HepG2 (cell line): ENCODE results near the gene RIMKLB. TPM values are rescaled to one million over a fixed set of nuclear protein-coding genes. Genes with fewer than 3 reads are reported as not detected.

Experiments used
- ATAC-seq: fragments of 200-7000 bp; cut with Tn5 transposase; 3 replicates; pipeline ENCODE4 v1.9.1; 2020; ENCODE audit warnings: mild to moderate bottlenecking, moderate library complexity
- BruUV-seq: library from RNA; stranded (reverse); fragments of 400-500 nt; replicated peaks from 2 replicates; lab custom pipeline; 2021; lab: Mats Ljungman, UMichigan
- CTCF ChIA-PET: fragments of 300-600 bp; formaldehyde crosslinking; extraction: SDS; loops from one replicate; lab custom pipeline; 2021; ENCODE audit warnings: low total read pairs, inconsistent platforms, low intra/inter-chr PET ratio; lab: Yijun Ruan, JAX
- POLR2A ChIA-PET: fragments of 350-600 bp; sonication (Branson Sonifier 250); formaldehyde crosslinking; loops from one replicate; lab custom pipeline; 2020; ENCODE audit warnings: antibody characterized with exemption, inconsistent platforms; lab: Yijun Ruan, JAX
- DNase-seq: peaks from one replicate; pipeline ENCODE4 v3.0.0-alpha.2; 2015; ENCODE audit warnings: low spot score
- FAIRE-seq: peaks from 3 replicates; lab custom pipeline; 2011; peaks lifted over from hg19 to GRCh38; lab: Jason Lieb, UNC
- H2AFZ ChIP-seq: one replicate; pipeline ENCODE4 v1.6.1; 2011; ENCODE audit warnings: low read length, inconsistent platforms
- H3K27ac ChIP-seq: fragments of 300-600 bp; 3 replicates; pipeline ENCODE4 v1.8.0; 2011; ENCODE audit warnings: mixed run types, mild to moderate bottlenecking, mixed read lengths, low read length, inconsistent platforms; ENCODE audit not compliant: insufficient read depth; ENCODE audit errors: extremely low read length
- H3K27me3 ChIP-seq, 2 experiments: fragments of 200-600 bp in 1 of 2; 2 replicates in 1 of 2; 3 replicates in 1 of 2; pipeline versions ENCODE4 v1.6.0 to v1.8.0; 2011; ENCODE audit warnings: low read length in 2 of 2, mild to moderate bottlenecking in 2 of 2, moderate library complexity in 2 of 2, inconsistent platforms in 1 of 2; ENCODE audit not compliant: insufficient read depth in 2 of 2, control insufficient read depth in 1 of 2
- H3K36me3 ChIP-seq, 2 experiments: fragments of 200-600 bp in 1 of 2; replicated peaks in 1 of 2; 2 replicates in 1 of 2; 3 replicates in 1 of 2; pipeline versions ENCODE4 v1.5.1 to v1.8.0; 2011; ENCODE audit warnings: low read length in 2 of 2, inconsistent platforms in 1 of 2; ENCODE audit not compliant: insufficient read depth in 2 of 2, control insufficient read depth in 1 of 2
- H3K4me1 ChIP-seq: 2 replicates; pipeline ENCODE4 v1.5.1; 2012; ENCODE audit warnings: low read length, inconsistent platforms; ENCODE audit not compliant: insufficient read depth
- H3K4me2 ChIP-seq: 2 replicates; pipeline ENCODE4 v1.6.0; 2011; ENCODE audit warnings: low read depth, low read length, inconsistent platforms
- H3K4me3 ChIP-seq, 3 experiments: fragments of 200-600 bp in 1 of 3; sonication (generic), shearing (Covaris generic) in 1 of 3; replicated peaks in 1 of 3; 2 replicates each; pipeline ENCODE4 v1.5.1; 2011 to 2016; ENCODE audit warnings: low read length in 3 of 3, inconsistent platforms in 2 of 3, low read depth in 2 of 3, mild to moderate bottlenecking in 2 of 3, control low read depth in 1 of 3, mixed read lengths in 1 of 3; ENCODE audit not compliant: insufficient read depth in 1 of 3
- H3K79me2 ChIP-seq: one replicate; pipeline ENCODE4 v1.6.1; 2011; ENCODE audit warnings: low read length, inconsistent platforms; ENCODE audit not compliant: insufficient read depth
- H3K9ac ChIP-seq: 2 replicates; pipeline ENCODE4 v1.6.0; 2011; ENCODE audit warnings: mild to moderate bottlenecking, low read depth, low read length, inconsistent platforms; ENCODE audit not compliant: insufficient read depth
- H3K9me3 ChIP-seq: 2 replicates; pipeline ENCODE4 v1.5.1; 2012; ENCODE audit warnings: mild to moderate bottlenecking, low read length
- H4K20me1 ChIP-seq: 2 replicates; pipeline ENCODE4 v1.6.0; 2011; ENCODE audit warnings: inconsistent platforms, mild to moderate bottlenecking, low read length, moderate library complexity; ENCODE audit not compliant: insufficient read depth
- ATF1 ChIP-seq: IDR thresholded peaks from 2 replicates; pipeline ENCODE4 v1.6.1; 2016; ENCODE audit warnings: mild to moderate bottlenecking, control low read depth
- JUND ChIP-seq: sonication (generic); formaldehyde crosslinking; IDR thresholded peaks from 2 replicates; pipeline ENCODE4 v1.8.0; 2022; ENCODE audit warnings: mild to moderate bottlenecking, missing genetic modification reagents
- SRSF1 ChIP-seq: fragments of 200-400 bp; formaldehyde crosslinking; optimal IDR thresholded peaks from 2 replicates; pipeline ENCODE3; 2017; ENCODE audit warnings: mild to moderate bottlenecking, low read depth, low read length, moderate library complexity
- ZNF44 ChIP-seq: sonication (generic); formaldehyde crosslinking; IDR thresholded peaks from 2 replicates; pipeline ENCODE4 v1.5.1; 2020; ENCODE audit warnings: mild to moderate bottlenecking, missing genetic modification reagents
- WGBS: methylation state at CpG from one replicate; pipeline ENCODE4 v1.1.6; 2017; ENCODE audit warnings: low lambda C conversion rate; 5-methylcytosine and 5-hydroxymethylcytosine counted together
- in situ Hi-C: cut with HindIII; loops from 2 replicates; pipeline ENCODE4 v1.10.0; 2017; ENCODE audit warnings: low pct_unique_long_range_greater_than_20kb; ENCODE audit not compliant: extremely low pct_ligation_motif_present
- intact Hi-C: fragments of 100-400 bp; cut with micrococcal nuclease; formaldehyde crosslinking; loops from one replicate; pipeline ENCODE4 v1.10.0; 2022; ENCODE audit not compliant: unreplicated experiment
- polyA plus RNA-seq, 8 experiments: library from polyadenylated mRNA; depleted of rRNA in 3 of 8; stranded (reverse) in 7 of 8; unstranded in 1 of 8; fragments of >200 nt; fragmentation: Illumina TruSeq in 4 of 8; extraction: Trizol in 4 of 8; gene quantifications; 2 replicates each; pipeline versions ENCODE4 v1.2.1 to v1.2.3, GENCODE V29; 2011 to 2016; ENCODE audit warnings: low read depth in 4 of 8, missing spikeins in 1 of 8, mixed read lengths in 1 of 8; ENCODE audit not compliant: insufficient read depth in 1 of 8
- total RNA-seq, 5 experiments: library from RNA; depleted of rRNA; stranded (reverse); fragments of >200 nt; fragmentation: Illumina TruSeq; extraction: Trizol; gene quantifications; 2 replicates each; pipeline ENCODE4 v1.2.3, GENCODE V29; 2016; ENCODE audit warnings: low read depth in 1 of 5
- TF ChIP-seq, protein P1 (sequence below): sonication (generic); formaldehyde crosslinking; IDR thresholded peaks from 2 replicates; pipeline ENCODE4 v1.5.0; 2020; ENCODE audit warnings: missing genetic modification reagents, mild to moderate bottlenecking, borderline replicate concordance
- TF ChIP-seq, protein P2 (sequence below): sonication (generic); formaldehyde crosslinking; IDR thresholded peaks from 2 replicates; pipeline ENCODE4 v1.9.0; 2021; ENCODE audit warnings: missing genetic modification reagents, borderline replicate concordance
- TF ChIP-seq, protein P3 (sequence below): sonication (generic); formaldehyde crosslinking; IDR thresholded peaks from 2 replicates; pipeline ENCODE4 v1.8.0; 2022; ENCODE audit warnings: missing genetic modification reagents, mild to moderate bottlenecking, borderline replicate concordance
- TF ChIP-seq, protein P4 (sequence below): sonication (generic); formaldehyde crosslinking; IDR thresholded peaks from 2 replicates; pipeline ENCODE4 v1.4.0; 2020; ENCODE audit warnings: missing genetic modification reagents, borderline replicate concordance

RIMKLB gene
- total and polyA plus RNA-seq, 2 of the 13 experiments (the other 11 are each of a cell fraction or from before 2014, with no cell fraction given): 0.33 to 0.40 TPM

DNA sequence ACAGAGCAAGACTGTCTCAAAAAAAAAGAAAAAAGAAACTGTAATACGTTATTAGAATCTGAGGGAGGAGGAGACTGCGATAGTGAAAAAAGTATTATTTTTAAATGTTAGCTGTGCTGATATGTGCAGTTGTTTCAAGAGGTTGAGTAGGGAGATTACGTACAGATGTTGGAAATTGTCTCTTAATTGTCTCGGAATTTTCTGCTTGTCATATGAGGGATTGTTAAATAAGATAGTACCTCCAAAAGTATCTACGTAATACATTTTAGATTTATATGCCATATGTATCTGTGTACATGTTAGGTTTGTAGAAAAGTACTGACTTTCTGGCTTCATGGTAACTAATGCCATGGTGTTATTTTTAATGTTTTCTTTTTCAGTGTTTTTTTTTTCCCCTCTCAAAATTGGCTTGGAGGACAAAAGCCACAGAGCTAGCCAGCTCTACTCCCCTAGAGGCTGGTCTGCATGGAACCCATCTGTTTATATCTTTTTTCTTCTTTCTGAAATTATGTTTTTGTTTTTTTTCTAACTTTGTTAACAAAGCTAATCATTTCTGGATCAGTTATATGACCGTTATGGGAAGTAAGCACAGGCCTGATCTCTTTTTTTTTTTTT, 3.4 kb downstream of the RIMKLB start:
- 64% methylated on average over 6 of the region's 6 CpGs for WGBS
- DNase-seq (no peak), ATAC-seq (no peak)
- H4K20me1 ChIP-seq: no peaks in the 10 kb centered on the region
- H2AFZ ChIP-seq: no peak overlapping the region
- H3K4me1 ChIP-seq: peaks cover 8% of the 10 kb centered on the region
- TF ChIP-seq, protein P1, sequence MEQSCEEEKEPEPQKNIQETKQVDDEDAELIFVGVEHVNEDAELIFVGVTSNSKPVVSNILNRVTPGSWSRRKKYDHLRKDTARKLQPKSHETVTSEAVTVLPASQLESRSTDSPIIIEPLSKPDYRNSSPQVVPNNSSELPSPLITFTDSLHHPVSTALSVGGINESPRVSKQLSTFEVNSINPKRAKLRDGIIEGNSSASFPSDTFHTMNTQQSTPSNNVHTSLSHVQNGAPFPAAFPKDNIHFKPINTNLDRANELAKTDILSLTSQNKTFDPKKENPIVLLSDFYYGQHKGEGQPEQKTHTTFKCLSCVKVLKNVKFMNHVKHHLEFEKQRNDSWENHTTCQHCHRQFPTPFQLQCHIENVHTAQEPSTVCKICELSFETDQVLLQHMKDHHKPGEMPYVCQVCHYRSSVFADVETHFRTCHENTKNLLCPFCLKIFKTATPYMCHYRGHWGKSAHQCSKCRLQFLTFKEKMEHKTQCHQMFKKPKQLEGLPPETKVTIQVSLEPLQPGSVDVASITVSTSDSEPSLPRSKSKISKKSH (CRISPR knock-in tag): no peak
- no peak for TF ChIP-seq ATF1 (CRISPR knock-in tag)
- TF ChIP-seq, all 625 proteins: peak for 0
- ChIA-PET POLR2A (interaction anchor here (0.7 kb wide), 1 partner anchor 364 kb away, joined by 5 read pairs; no protein-coding TSS in a partner anchor), CTCF (no interaction called here)
- in situ Hi-C loops (no loop called here), intact Hi-C loops (no loop called here)
- H3K27me3 ChIP-seq: peaks cover 3 to 37% of the 10 kb centered on the region in 2 experiments; a peak in 4 of 5 replicates
- BruUV-seq: no TSS peak
- H3K79me2 ChIP-seq: no peaks in the 10 kb centered on the region
- no peak overlapping the region for H3K9ac ChIP-seq
- H3K9me3 ChIP-seq: no peaks in the 10 kb centered on the region
- no peak overlapping the region for H3K4me2 ChIP-seq
- no peak overlapping the region for H3K27ac ChIP-seq
- no peaks in the 10 kb centered on the region for H3K36me3 ChIP-seq
- FAIRE-seq: no peak
- no peak overlapping the region for H3K4me3 ChIP-seq

DNA sequence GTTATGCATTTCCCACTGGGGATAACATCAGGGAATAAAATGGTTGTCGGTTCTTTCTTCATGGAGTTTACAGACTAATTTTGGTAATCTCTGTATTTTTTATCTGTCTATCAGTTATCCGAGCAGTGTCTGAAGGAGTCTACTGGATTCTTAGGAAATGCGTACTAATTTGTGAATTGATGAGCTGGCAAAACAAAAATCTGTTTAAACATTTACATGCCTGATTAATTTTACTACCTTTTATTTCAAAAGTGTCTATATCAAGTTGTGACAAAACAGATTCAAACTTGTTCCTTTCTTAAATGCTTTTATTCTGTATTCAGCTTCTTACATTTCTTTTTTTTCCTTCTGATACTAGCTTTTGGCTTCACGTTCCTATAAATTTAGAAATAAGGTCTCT, 4.4 kb downstream of the RIMKLB start:
- DNase-seq: no peak
- in situ Hi-C loops: no loop called here
- no peak overlapping the region for H3K4me3 ChIP-seq
- peaks cover 8% of the 10 kb centered on the region for H3K4me1 ChIP-seq
- no peaks in the 10 kb centered on the region for H3K9me3 ChIP-seq
- no peaks in the 10 kb centered on the region for H3K36me3 ChIP-seq
- FAIRE-seq: no peak
- no peak for ATAC-seq
- H4K20me1 ChIP-seq: no peaks in the 10 kb centered on the region
- ChIA-PET POLR2A (no interaction called here), CTCF (no interaction called here)
- H3K79me2 ChIP-seq: no peaks in the 10 kb centered on the region
- 67% methylated on average over 4 of the region's 4 CpGs for WGBS
- H2AFZ ChIP-seq: no peak overlapping the region
- BruUV-seq: no TSS peak
- no peak overlapping the region for H3K9ac ChIP-seq
- intact Hi-C loops: no loop called here
- no peak overlapping the region for H3K4me2 ChIP-seq
- no peak overlapping the region for H3K27ac ChIP-seq
- H3K27me3 ChIP-seq: peaks cover 3 to 26% of the 10 kb centered on the region in 2 experiments; a peak in 4 of 5 replicates
- TF ChIP-seq, protein P2, sequence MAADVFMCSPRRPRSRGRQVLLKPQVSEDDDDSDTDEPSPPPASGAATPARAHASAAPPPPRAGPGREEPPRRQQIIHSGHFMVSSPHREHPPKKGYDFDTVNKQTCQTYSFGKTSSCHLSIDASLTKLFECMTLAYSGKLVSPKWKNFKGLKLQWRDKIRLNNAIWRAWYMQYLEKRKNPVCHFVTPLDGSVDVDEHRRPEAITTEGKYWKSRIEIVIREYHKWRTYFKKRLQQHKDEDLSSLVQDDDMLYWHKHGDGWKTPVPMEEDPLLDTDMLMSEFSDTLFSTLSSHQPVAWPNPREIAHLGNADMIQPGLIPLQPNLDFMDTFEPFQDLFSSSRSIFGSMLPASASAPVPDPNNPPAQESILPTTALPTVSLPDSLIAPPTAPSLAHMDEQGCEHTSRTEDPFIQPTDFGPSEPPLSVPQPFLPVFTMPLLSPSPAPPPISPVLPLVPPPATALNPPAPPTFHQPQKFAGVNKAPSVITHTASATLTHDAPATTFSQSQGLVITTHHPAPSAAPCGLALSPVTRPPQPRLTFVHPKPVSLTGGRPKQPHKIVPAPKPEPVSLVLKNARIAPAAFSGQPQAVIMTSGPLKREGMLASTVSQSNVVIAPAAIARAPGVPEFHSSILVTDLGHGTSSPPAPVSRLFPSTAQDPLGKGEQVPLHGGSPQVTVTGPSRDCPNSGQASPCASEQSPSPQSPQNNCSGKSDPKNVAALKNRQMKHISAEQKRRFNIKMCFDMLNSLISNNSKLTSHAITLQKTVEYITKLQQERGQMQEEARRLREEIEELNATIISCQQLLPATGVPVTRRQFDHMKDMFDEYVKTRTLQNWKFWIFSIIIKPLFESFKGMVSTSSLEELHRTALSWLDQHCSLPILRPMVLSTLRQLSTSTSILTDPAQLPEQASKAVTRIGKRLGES (CRISPR knock-in tag): no peak
- TF ChIP-seq, protein P3, sequence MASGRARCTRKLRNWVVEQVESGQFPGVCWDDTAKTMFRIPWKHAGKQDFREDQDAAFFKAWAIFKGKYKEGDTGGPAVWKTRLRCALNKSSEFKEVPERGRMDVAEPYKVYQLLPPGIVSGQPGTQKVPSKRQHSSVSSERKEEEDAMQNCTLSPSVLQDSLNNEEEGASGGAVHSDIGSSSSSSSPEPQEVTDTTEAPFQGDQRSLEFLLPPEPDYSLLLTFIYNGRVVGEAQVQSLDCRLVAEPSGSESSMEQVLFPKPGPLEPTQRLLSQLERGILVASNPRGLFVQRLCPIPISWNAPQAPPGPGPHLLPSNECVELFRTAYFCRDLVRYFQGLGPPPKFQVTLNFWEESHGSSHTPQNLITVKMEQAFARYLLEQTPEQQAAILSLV (CRISPR knock-in tag): no peak
- TF ChIP-seq ZNF44 (CRISPR knock-in tag) (no peak), JUND (no peak), SRSF1 (no peak)
- TF ChIP-seq, protein P4, sequence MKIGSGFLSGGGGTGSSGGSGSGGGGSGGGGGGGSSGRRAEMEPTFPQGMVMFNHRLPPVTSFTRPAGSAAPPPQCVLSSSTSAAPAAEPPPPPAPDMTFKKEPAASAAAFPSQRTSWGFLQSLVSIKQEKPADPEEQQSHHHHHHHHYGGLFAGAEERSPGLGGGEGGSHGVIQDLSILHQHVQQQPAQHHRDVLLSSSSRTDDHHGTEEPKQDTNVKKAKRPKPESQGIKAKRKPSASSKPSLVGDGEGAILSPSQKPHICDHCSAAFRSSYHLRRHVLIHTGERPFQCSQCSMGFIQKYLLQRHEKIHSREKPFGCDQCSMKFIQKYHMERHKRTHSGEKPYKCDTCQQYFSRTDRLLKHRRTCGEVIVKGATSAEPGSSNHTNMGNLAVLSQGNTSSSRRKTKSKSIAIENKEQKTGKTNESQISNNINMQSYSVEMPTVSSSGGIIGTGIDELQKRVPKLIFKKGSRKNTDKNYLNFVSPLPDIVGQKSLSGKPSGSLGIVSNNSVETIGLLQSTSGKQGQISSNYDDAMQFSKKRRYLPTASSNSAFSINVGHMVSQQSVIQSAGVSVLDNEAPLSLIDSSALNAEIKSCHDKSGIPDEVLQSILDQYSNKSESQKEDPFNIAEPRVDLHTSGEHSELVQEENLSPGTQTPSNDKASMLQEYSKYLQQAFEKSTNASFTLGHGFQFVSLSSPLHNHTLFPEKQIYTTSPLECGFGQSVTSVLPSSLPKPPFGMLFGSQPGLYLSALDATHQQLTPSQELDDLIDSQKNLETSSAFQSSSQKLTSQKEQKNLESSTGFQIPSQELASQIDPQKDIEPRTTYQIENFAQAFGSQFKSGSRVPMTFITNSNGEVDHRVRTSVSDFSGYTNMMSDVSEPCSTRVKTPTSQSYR (CRISPR knock-in tag): no peak
